Endothelial cell of umbilical vein (primary cell): ENCODE data around the gene RASA2. TPM values are rescaled to one million over a fixed set of nuclear protein-coding genes. Genes with fewer than 3 reads are reported as not detected.
A peak's percentile ranks its signal among the peaks of the same experiment; 100 is the strongest.

ENCODE experiments used
- BruUV-seq: library from RNA; stranded (reverse); fragments of 400-500 nt; replicated peaks from 2 replicates; lab custom pipeline; 2021; lab: Mats Ljungman, UMichigan
- CTCF ChIA-PET: fragments of 300-600, 350-600 bp; sonication (Branson Sonifier 250); formaldehyde crosslinking; loops from one replicate; lab custom pipeline; 2021; ENCODE audit warnings: antibody characterized with exemption, inconsistent platforms; lab: Charles Lee
- POLR2A ChIA-PET: fragments of 300-600, 350-600 bp; sonication (Branson Sonifier 250); formaldehyde crosslinking; loops from one replicate; lab custom pipeline; 2021; ENCODE audit warnings: antibody characterized with exemption, inconsistent platforms; lab: Charles Lee
- DNase-seq: peaks from one replicate; pipeline ENCODE4 v3.0.0-alpha.2; 2011; ENCODE audit warnings: low read depth, low spot score
- FAIRE-seq: peaks from 2 replicates; lab custom pipeline; 2011; peaks lifted over from hg19 to GRCh38; lab: Jason Lieb, UNC
- H2AFZ ChIP-seq: 2 replicates; pipeline ENCODE4 v1.6.0; 2012; ENCODE audit warnings: low read depth, low read length, control low read depth, inconsistent platforms
- H3K27ac ChIP-seq: 2 replicates; pipeline ENCODE4 v1.5.1; 2011; ENCODE audit warnings: low read depth, mild to moderate bottlenecking, control low read depth, low read length, moderate library complexity; ENCODE audit not compliant: insufficient read depth
- H3K27me3 ChIP-seq, 2 experiments: 2 replicates each; pipeline versions ENCODE4 v1.6.0 to v1.6.1; 2011; ENCODE audit warnings: low read length in 2 of 2, mixed read lengths in 1 of 2; ENCODE audit not compliant: control insufficient read depth in 2 of 2, insufficient read depth in 2 of 2
- H3K36me3 ChIP-seq, 2 experiments: 2 replicates in 1 of 2; 3 replicates in 1 of 2; pipeline ENCODE4 v1.5.1; 2011; ENCODE audit warnings: low read length in 2 of 2, mild to moderate bottlenecking in 1 of 2, moderate library complexity in 1 of 2; ENCODE audit not compliant: control insufficient read depth in 2 of 2, insufficient read depth in 2 of 2; ENCODE audit errors: extremely low read depth in 1 of 2
- H3K4me1 ChIP-seq: 3 replicates; pipeline ENCODE4 v1.5.1; 2011; ENCODE audit warnings: mild to moderate bottlenecking, low read length; ENCODE audit not compliant: control insufficient read depth, insufficient read depth; ENCODE audit errors: extremely low read depth
- H3K4me2 ChIP-seq: 2 replicates; pipeline ENCODE4 v1.6.1; 2011; ENCODE audit warnings: low read length, control low read depth, mixed read lengths; ENCODE audit not compliant: insufficient read depth
- H3K4me3 ChIP-seq, 3 experiments: fragments of 200-600 bp in 1 of 3; sonication (generic), shearing (Covaris generic) in 1 of 3; replicated peaks in 1 of 3; 2 replicates each; pipeline ENCODE4 v1.5.1; 2011 to 2016; ENCODE audit warnings: control low read depth in 3 of 3, low read length in 3 of 3, mild to moderate bottlenecking in 2 of 3, inconsistent platforms in 1 of 3, low read depth in 1 of 3, moderate library complexity in 1 of 3; ENCODE audit not compliant: insufficient read depth in 1 of 3
- H3K79me2 ChIP-seq: 2 replicates; pipeline ENCODE4 v1.6.0; 2012; ENCODE audit warnings: low read length, inconsistent platforms; ENCODE audit not compliant: control insufficient read depth, insufficient read depth
- H3K9ac ChIP-seq: replicated peaks from 2 replicates; pipeline ENCODE3; 2011; ENCODE audit warnings: low read length, control low read depth; ENCODE audit not compliant: insufficient read depth; ENCODE audit errors: extremely low read depth
- H3K9me1 ChIP-seq: replicated peaks from 3 replicates; pipeline ENCODE4 v1.6.0; 2011; ENCODE audit warnings: mild to moderate bottlenecking, low read length; ENCODE audit not compliant: control insufficient read depth, insufficient read depth; ENCODE audit errors: extremely low read depth
- H3K9me3 ChIP-seq: replicated peaks from 2 replicates; pipeline ENCODE4 v1.5.1; 2012; ENCODE audit warnings: low read length, inconsistent platforms; ENCODE audit not compliant: control insufficient read depth, insufficient read depth
- H4K20me1 ChIP-seq: replicated peaks from 2 replicates; pipeline ENCODE3; 2011; ENCODE audit warnings: mild to moderate bottlenecking, low read length; ENCODE audit not compliant: control insufficient read depth, insufficient read depth; ENCODE audit errors: extremely low read depth
- CTCF ChIP-seq, 2 donors: IDR thresholded peaks; 1 replicate in 1 of 2; 2 replicates in 1 of 2; pipeline ENCODE4 v1.5.1; 2011; ENCODE audit warnings: low read length in 2 of 2, mild to moderate bottlenecking in 2 of 2, moderate library complexity in 2 of 2, control low read depth in 1 of 2, inconsistent platforms in 1 of 2, low read depth in 1 of 2; ENCODE audit not compliant: insufficient read depth in 1 of 2; ENCODE audit errors: extremely low read depth in 1 of 2
- EZH2 ChIP-seq: IDR thresholded peaks from 2 replicates; pipeline ENCODE4 v1.6.1; 2012; ENCODE audit warnings: borderline replicate concordance, low read depth, mild to moderate bottlenecking, moderate library complexity, low read length, inconsistent platforms; ENCODE audit not compliant: severe bottlenecking
- GATA2 ChIP-seq: IDR thresholded peaks from 2 replicates; pipeline ENCODE4 v1.7.0; 2011; ENCODE audit warnings: low read depth, mild to moderate bottlenecking, moderate library complexity, mixed read lengths, low read length; ENCODE audit not compliant: insufficient read length, insufficient read depth
- JUN ChIP-seq: IDR thresholded peaks from 2 replicates; pipeline ENCODE4 v1.6.1; 2011; ENCODE audit warnings: borderline replicate concordance, low read depth; ENCODE audit not compliant: insufficient read length, insufficient read depth
- MAX ChIP-seq: IDR thresholded peaks from 2 replicates; pipeline ENCODE4 v1.6.1; 2011; ENCODE audit not compliant: insufficient read depth, insufficient read length
- MYC ChIP-seq: IDR thresholded peaks from one replicate; pipeline ENCODE4 v1.6.1; 2011; ENCODE audit warnings: mild to moderate bottlenecking, low read depth, low read length
- POLR2AphosphoS5 ChIP-seq: IDR thresholded peaks from 2 replicates; pipeline ENCODE4 v1.6.1; 2012; ENCODE audit warnings: low read depth, mild to moderate bottlenecking, control low read depth, low read length, moderate library complexity; ENCODE audit not compliant: insufficient read depth
- dilution Hi-C: fragments of 300-500 bp; cut with MboI; formaldehyde crosslinking; loops from one replicate; pipeline ENCODE4 v1.15.0; 2019; ENCODE audit warnings: low sequenced_read_pairs; ENCODE audit not compliant: extremely low pct_ligation_motif_present
- intact Hi-C: fragments of 100-400 bp; cut with micrococcal nuclease; formaldehyde crosslinking; loops from one replicate; pipeline ENCODE4 v1.10.0; 2022
- polyA plus RNA-seq, 4 experiments: library from polyadenylated mRNA; depleted of rRNA in 3 of 4; stranded (reverse) in 3 of 4; unstranded in 1 of 4; fragments of >200 nt; gene quantifications; 2 replicates each; pipeline versions ENCODE4 v1.2.1 to v1.2.3, GENCODE V29; 2011 to 2012; ENCODE audit warnings: missing spikeins in 1 of 4
- total RNA-seq: library from RNA; stranded (reverse); gene quantifications from 2 replicates; pipeline ENCODE4 v1.2.3, GENCODE V29; 2021

The RASA2 gene
- total and polyA plus RNA-seq, 2 donors (not counting 3 experiments of a cell fraction or from before 2014, with no cell fraction given): 3.1 to 20.2 TPM

- ChIA-PET CTCF (interaction anchor here (0.6 to 9.3 kb wide), 39 partner anchors 9 to 223 kb away, joined by 3 to 351 read pairs (median 5); partner anchors contain the start of genes PXYLP1 and ZBTB38), POLR2A (interaction anchor here (1.6 kb wide), 1 partner anchor 147 kb away, joined by 4 read pairs; no protein-coding TSS in a partner anchor)
- Histone ChIP-seq H3K27ac (no peak overlapping the region), H2AFZ (no peak overlapping the region), H3K9me1 (no peaks in the 10 kb centered on the region), H3K9me3 (no peaks in the 10 kb centered on the region), H4K20me1 (no peaks in the 10 kb centered on the region), H3K36me3 (no peaks in the 10 kb centered on the region), H3K27me3 (no peaks in the 10 kb centered on the region), H3K4me3 (no peak overlapping the region), H3K9ac (no peak overlapping the region), H3K4me2 (no peak overlapping the region), H3K79me2 (no peaks in the 10 kb centered on the region), H3K4me1 (no peaks in the 10 kb centered on the region)
- no TSS peak for BruUV-seq
- dilution Hi-C loops (no loop called here), intact Hi-C loops (loop anchor here (10.0 kb wide), 1 partner anchor 450 kb away; no protein-coding TSS in a partner anchor)
- FAIRE-seq (peak; percentile 96), DNase-seq (peak; percentile 71)
- TF ChIP-seq JUN (no peak), EZH2 (no peak), POLR2AphosphoS5 (no peak), MAX (no peak), CTCF (IDR thresholded peaks at IDR 0.05; ENCODE audit: extremely low read depth in 1 of 2, insufficient read depth in 1 of 2, low read depth in 1 of 2, low read length in 2 of 2) (peak; percentile 57 to 63), MYC (no peak), GATA2 (no peak)
Observed at GRCh38 chr3:141454906-141455602, 31.8 kb upstream of the RASA2 start.
